B cell (primary cell): ENCODE data around the gene XPNPEP1. TPM values are rescaled to one million over a fixed set of nuclear protein-coding genes. Genes with fewer than 3 reads are reported as not detected.

Experiments used
- ATAC-seq: fragments of 200-7000 bp; cut with Tn5 transposase; one replicate; pipeline ENCODE4 v1.10.0; 2021; ENCODE audit warnings: low read depth, mild to moderate bottlenecking, moderate number of reproducible peaks, moderate library complexity
- CTCF ChIA-PET: fragments of 350-600 bp; sonication (Branson Sonifier 250); formaldehyde crosslinking; loops from one replicate; lab custom pipeline; 2021; ENCODE audit warnings: antibody characterized with exemption, inconsistent platforms; lab: Charles Lee
- POLR2A ChIA-PET: fragments of 350-600 bp; sonication (Branson Sonifier 250); formaldehyde crosslinking; loops from one replicate; lab custom pipeline; 2021; ENCODE audit warnings: antibody characterized with exemption; lab: Charles Lee
- DNase-seq: peaks from one replicate; pipeline ENCODE4 v3.0.0; 2013
- H2AFZ ChIP-seq: 2 replicates; pipeline ENCODE4 v1.6.1; 2012; ENCODE audit warnings: mild to moderate bottlenecking, low read depth, low read length; ENCODE audit not compliant: insufficient read depth, poor library complexity, severe bottlenecking
- H3K27ac ChIP-seq, 2 donors: 1 replicate in 1 of 2; 2 replicates in 1 of 2; pipeline ENCODE4 v1.5.1; 2012 to 2013; ENCODE audit warnings: low read length in 2 of 2, mild to moderate bottlenecking in 2 of 2, moderate library complexity in 1 of 2
- H3K27me3 ChIP-seq, 4 experiments: fragments of 200-600 bp in 1 of 4; sonication (generic) in 1 of 4; replicated peaks in 1 of 4; 1 replicate in 2 of 4; 2 replicates in 2 of 4; pipeline versions ENCODE4 v1.6.1 to v1.7.0; 2013 to 2016; ENCODE audit warnings: low read length in 3 of 4, mild to moderate bottlenecking in 2 of 4, mixed read lengths in 1 of 4, moderate library complexity in 1 of 4; ENCODE audit not compliant: insufficient read depth in 4 of 4, control insufficient read depth in 3 of 4; ENCODE audit errors: control extremely low read depth in 1 of 4
- H3K36me3 ChIP-seq, 2 experiments: replicated peaks in 1 of 2; 1 replicate in 1 of 2; 2 replicates in 1 of 2; pipeline versions ENCODE4 v1.6.1 to v1.7.1; 2013; ENCODE audit warnings: low read length in 1 of 2; ENCODE audit not compliant: insufficient read depth in 2 of 2, control insufficient read depth in 1 of 2; ENCODE audit errors: control extremely low read depth in 1 of 2, extremely low read depth in 1 of 2
- H3K4me1 ChIP-seq, 2 donors: fragments of 200-600 bp in 1 of 2; sonication (generic) in 1 of 2; 1 replicate in 1 of 2; 2 replicates in 1 of 2; pipeline versions ENCODE4 v1.5.1 to v1.6.1; 2013 to 2017; ENCODE audit warnings: low read length in 2 of 2; ENCODE audit not compliant: control insufficient read depth in 2 of 2, insufficient read depth in 2 of 2
- H3K4me2 ChIP-seq: replicated peaks from 2 replicates; pipeline ENCODE3; 2012; ENCODE audit warnings: mild to moderate bottlenecking, low read depth, low read length; ENCODE audit not compliant: poor library complexity, severe bottlenecking
- H3K4me3 ChIP-seq, 5 experiments: fragments of 200-600 bp in 1 of 5; sonication (generic) in 1 of 5; 1 replicate in 3 of 5; 2 replicates in 2 of 5; pipeline versions ENCODE4 v1.5.1 to v1.7.0; 2011 to 2016; ENCODE audit warnings: low read length in 4 of 5, mild to moderate bottlenecking in 4 of 5, low read depth in 2 of 5, control low read depth in 1 of 5, moderate library complexity in 1 of 5; ENCODE audit not compliant: insufficient read depth in 1 of 5; ENCODE audit errors: control extremely low read depth in 1 of 5, extremely low read depth in 1 of 5
- H3K79me2 ChIP-seq: fragments of 200-600 bp; sonication (generic); one replicate; pipeline ENCODE4 v1.6.0; 2016; ENCODE audit warnings: low read length; ENCODE audit not compliant: control insufficient read depth, insufficient read depth
- H3K9ac ChIP-seq: fragments of 200-600 bp; sonication (generic); 2 replicates; pipeline ENCODE4 v1.6.1; 2017; ENCODE audit warnings: mild to moderate bottlenecking, low read length, moderate library complexity
- H3K9me3 ChIP-seq, 3 donors: one replicate each; pipeline versions ENCODE4 v1.6.1 to v1.7.1; 2013; ENCODE audit warnings: low read length in 2 of 3; ENCODE audit not compliant: control insufficient read depth in 2 of 3, insufficient read depth in 1 of 3; ENCODE audit errors: control extremely low read depth in 1 of 3
- H4K20me1 ChIP-seq: 2 replicates; pipeline ENCODE4 v1.6.0; 2012; ENCODE audit warnings: mild to moderate bottlenecking, low read length; ENCODE audit not compliant: insufficient read depth, control insufficient read depth, poor library complexity, severe bottlenecking
- H3K27ac Mint-ChIP-seq: one replicate; pipeline ENCODE4 v1.8.0; 2021; ENCODE audit warnings: mixed read lengths
- H3K27me3 Mint-ChIP-seq: one replicate; pipeline ENCODE4 v1.8.0; 2021; ENCODE audit warnings: mixed read lengths
- H3K4me1 Mint-ChIP-seq: one replicate; pipeline ENCODE4 v1.8.0; 2021; ENCODE audit warnings: mixed read lengths
- H3K4me3 Mint-ChIP-seq: one replicate; pipeline ENCODE4 v1.8.0; 2021; ENCODE audit warnings: mixed read lengths
- H3K9me3 Mint-ChIP-seq: one replicate; pipeline ENCODE4 v1.8.0; 2022; ENCODE audit warnings: mixed read lengths; ENCODE audit not compliant: insufficient read depth
- EZH2 ChIP-seq: IDR thresholded peaks from 2 replicates; pipeline ENCODE4 v1.6.1; 2012; ENCODE audit warnings: borderline replicate concordance, low read depth, mild to moderate bottlenecking, moderate library complexity, low read length; ENCODE audit not compliant: insufficient read depth, poor library complexity, severe bottlenecking
- WGBS: methylation state at CpG from one replicate; pipeline ENCODE4 v1.1.5; 2013; ENCODE audit warnings: missing lambda C conversion rate; ENCODE audit not compliant: insufficient coverage; 5-methylcytosine and 5-hydroxymethylcytosine counted together
- intact Hi-C: fragments of 100-400 bp; cut with micrococcal nuclease; formaldehyde crosslinking; loops from one replicate; pipeline ENCODE4 v1.10.0; 2022
- polyA plus RNA-seq: library from polyadenylated mRNA; depleted of rRNA; stranded (reverse); fragments of >200 nt; gene quantifications from 2 replicates; pipeline ENCODE4 v1.2.3, GENCODE V29; 2012
- total RNA-seq, 2 donors: library from RNA; stranded (reverse); fragments of 120-200 nt in 1 of 2; gene quantifications; 1 replicate in 1 of 2; 2 replicates in 1 of 2; pipeline versions ENCODE4 v1.2.3 to v1.2.4, GENCODE V29; 2013 to 2022
- TF ChIP-seq, protein P1 (sequence below): fragments of 200-600 bp; IDR thresholded peaks from one replicate; pipeline ENCODE4 v1.8.0; 2022; ENCODE audit warnings: antibody characterized with exemption, mild to moderate bottlenecking

XPNPEP1 gene
- total and polyA plus RNA-seq, 2 donors (not counting 1 experiment from before 2014, with no cell fraction given), result 60.6 to 70.8 TPM

DNA sequence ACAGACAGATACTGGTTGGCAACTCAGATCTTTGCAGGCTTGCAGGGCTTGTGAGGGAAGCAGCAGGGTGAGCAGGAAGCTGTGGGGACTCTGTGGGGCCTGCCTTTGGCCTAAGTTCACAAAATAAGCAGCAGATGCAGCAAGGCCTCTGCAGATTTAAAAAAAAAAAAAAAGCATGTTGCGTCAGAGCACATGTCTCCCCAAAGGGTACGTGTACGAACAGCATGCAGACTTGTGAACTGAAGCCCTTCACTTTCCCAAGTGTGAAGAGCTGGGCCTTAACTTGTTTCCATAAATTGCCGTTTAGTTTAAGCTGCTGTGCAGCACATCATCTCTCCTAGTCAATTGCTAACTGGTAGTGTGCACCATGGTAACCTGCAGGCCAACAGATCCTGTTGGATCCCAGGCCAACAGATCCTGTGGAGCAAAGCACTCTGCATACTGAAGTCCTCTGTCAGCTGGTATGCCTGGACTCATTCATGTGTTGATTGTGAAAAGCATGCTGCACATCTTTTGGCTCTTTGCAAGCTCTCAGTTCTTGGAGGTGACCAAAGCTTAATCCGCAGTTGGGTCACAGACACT, 10.8 kb upstream of the XPNPEP1 start:
- 32% methylated on average over 3 of the region's 5 CpGs for WGBS
- CTCF ChIA-PET, result no interaction called here
- Mint-ChIP-seq H3K4me3 (no peak overlapping the region), H3K4me1 (no peaks in the 10 kb centered on the region), H3K27me3 (peaks cover 20% of the 10 kb centered on the region), H3K9me3 (no peaks in the 10 kb centered on the region), H3K27ac (no peak overlapping the region)
- Histone ChIP-seq H3K27ac (no peak overlapping the region), H3K79me2 (no peaks in the 10 kb centered on the region), H2AFZ (no peak overlapping the region), H3K4me3 (no peak overlapping the region), H4K20me1 (no peaks in the 10 kb centered on the region), H3K9me3 (no peaks in the 10 kb centered on the region), H3K9ac (no peak overlapping the region), H3K4me2 (no peak overlapping the region), H3K36me3 (no peaks in the 10 kb centered on the region), H3K4me1 (no peaks in the 10 kb centered on the region), H3K27me3 (peaks cover 0 to 3% (median 0%) of the 10 kb centered on the region in 4 experiments)
- DNase-seq, result no peak
- intact Hi-C loops, result no loop called here
- TF ChIP-seq, protein P1, sequence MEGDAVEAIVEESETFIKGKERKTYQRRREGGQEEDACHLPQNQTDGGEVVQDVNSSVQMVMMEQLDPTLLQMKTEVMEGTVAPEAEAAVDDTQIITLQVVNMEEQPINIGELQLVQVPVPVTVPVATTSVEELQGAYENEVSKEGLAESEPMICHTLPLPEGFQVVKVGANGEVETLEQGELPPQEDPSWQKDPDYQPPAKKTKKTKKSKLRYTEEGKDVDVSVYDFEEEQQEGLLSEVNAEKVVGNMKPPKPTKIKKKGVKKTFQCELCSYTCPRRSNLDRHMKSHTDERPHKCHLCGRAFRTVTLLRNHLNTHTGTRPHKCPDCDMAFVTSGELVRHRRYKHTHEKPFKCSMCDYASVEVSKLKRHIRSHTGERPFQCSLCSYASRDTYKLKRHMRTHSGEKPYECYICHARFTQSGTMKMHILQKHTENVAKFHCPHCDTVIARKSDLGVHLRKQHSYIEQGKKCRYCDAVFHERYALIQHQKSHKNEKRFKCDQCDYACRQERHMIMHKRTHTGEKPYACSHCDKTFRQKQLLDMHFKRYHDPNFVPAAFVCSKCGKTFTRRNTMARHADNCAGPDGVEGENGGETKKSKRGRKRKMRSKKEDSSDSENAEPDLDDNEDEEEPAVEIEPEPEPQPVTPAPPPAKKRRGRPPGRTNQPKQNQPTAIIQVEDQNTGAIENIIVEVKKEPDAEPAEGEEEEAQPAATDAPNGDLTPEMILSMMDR, result no peak
- TF ChIP-seq EZH2, result no peak
- ATAC-seq, result no peak
- POLR2A ChIA-PET, result no interaction called here

DNA sequence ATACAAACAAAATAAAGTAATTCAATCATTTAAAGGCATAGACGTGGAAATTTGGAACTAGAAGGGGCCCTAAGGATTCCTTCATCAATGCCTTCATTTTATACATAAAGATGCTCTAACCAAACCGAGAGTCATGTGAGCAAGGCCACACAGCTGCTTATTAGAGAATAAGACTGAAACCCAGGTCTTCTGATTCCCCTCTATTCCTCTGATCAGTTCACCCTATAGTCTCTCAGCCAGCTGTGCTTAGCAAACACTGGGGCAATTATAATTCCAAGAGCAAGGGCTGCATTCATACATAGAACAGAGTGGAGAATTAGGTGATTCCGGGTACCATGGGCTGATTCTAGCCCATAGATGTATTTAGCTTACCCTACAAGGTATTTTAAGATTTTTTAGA, 9.7 kb upstream of the XPNPEP1 start:
- no peaks in the 10 kb centered on the region for H3K4me1 ChIP-seq
- Mint-ChIP-seq H3K4me3 (no peak overlapping the region), H3K27me3 (peaks cover 20% of the 10 kb centered on the region), H3K4me1 (no peaks in the 10 kb centered on the region), H3K27ac (no peak overlapping the region), H3K9me3 (no peaks in the 10 kb centered on the region)
- TF ChIP-seq EZH2, result no peak
- TF ChIP-seq, protein P1, result no peak
- CTCF ChIA-PET, result no interaction called here
- ATAC-seq (no peak), DNase-seq (no peak)
- H2AFZ ChIP-seq, result no peak overlapping the region
- no peaks in the 10 kb centered on the region for H3K36me3 ChIP-seq
- WGBS, result 75% methylated on average over 1 of the region's 3 CpGs
- no peaks in the 10 kb centered on the region for H3K79me2 ChIP-seq
- H3K9me3 ChIP-seq, result no peaks in the 10 kb centered on the region
- H3K27ac ChIP-seq, result no peak overlapping the region
- no peak overlapping the region for H3K4me3 ChIP-seq
- H3K4me2 ChIP-seq, result no peak overlapping the region
- peaks cover 0 to 3% (median 0%) of the 10 kb centered on the region in 4 experiments for H3K27me3 ChIP-seq
- H3K9ac ChIP-seq, result no peak overlapping the region
- POLR2A ChIA-PET, result no interaction called here
- intact Hi-C loops, result no loop called here
- no peaks in the 10 kb centered on the region for H4K20me1 ChIP-seq
